H1 (cell line): ENCODE results near the gene FOXK1. TPM values are rescaled to one million over a fixed set of nuclear protein-coding genes. Genes with fewer than 3 reads are reported as not detected.

Source experiments
- CTCF ChIA-PET: fragments of 300-600 bp; sonication (Branson Sonifier 250); formaldehyde crosslinking; loops from one replicate; lab custom pipeline; 2021; ENCODE audit not compliant: partially characterized antibody; lab: Charles Lee
- POLR2A ChIA-PET: fragments of 300-600 bp; sonication (Branson Sonifier 250); formaldehyde crosslinking; loops from one replicate; lab custom pipeline; 2021; ENCODE audit warnings: inconsistent platforms; ENCODE audit not compliant: partially characterized antibody; lab: Charles Lee
- DNase-seq, 2 experiments: peaks; one replicate each; pipeline versions ENCODE4 v3.0.0 to v3.0.0-alpha.2; 2010 to 2022; ENCODE audit warnings: low spot score in 2 of 2, low read depth in 1 of 2, mixed read lengths in 1 of 2
- FAIRE-seq: peaks from 2 replicates; lab custom pipeline; 2011; peaks lifted over from hg19 to GRCh38; lab: Jason Lieb, UNC
- H2AFZ ChIP-seq: 2 replicates; pipeline ENCODE4 v1.8.1; 2012; ENCODE audit warnings: low read length, inconsistent platforms
- H2AK5ac ChIP-seq: 2 replicates; pipeline ENCODE4 v1.6.1; 2013; ENCODE audit warnings: low read depth, low read length
- H2BK120ac ChIP-seq: replicated peaks from 2 replicates; pipeline ENCODE3; 2013; ENCODE audit warnings: low read depth, low read length, inconsistent platforms
- H2BK12ac ChIP-seq: 2 replicates; pipeline ENCODE4 v1.6.1; 2013; ENCODE audit warnings: low read depth, low read length
- H2BK15ac ChIP-seq: 2 replicates; pipeline ENCODE4 v1.6.1; 2013; ENCODE audit warnings: low read length
- H2BK20ac ChIP-seq: 2 replicates; pipeline ENCODE4 v1.6.1; 2013; ENCODE audit warnings: low read length
- H2BK5ac ChIP-seq: 2 replicates; pipeline ENCODE4 v1.6.1; 2013; ENCODE audit warnings: low read depth, low read length
- H3K14ac ChIP-seq: 2 replicates; pipeline ENCODE4 v1.6.1; 2013; ENCODE audit warnings: inconsistent platforms; ENCODE audit not compliant: insufficient read length
- H3K18ac ChIP-seq: 2 replicates; pipeline ENCODE4 v1.6.1; 2013; ENCODE audit warnings: low read length; ENCODE audit errors: extremely low read depth
- H3K23ac ChIP-seq: 2 replicates; pipeline ENCODE4 v1.6.1; 2013; ENCODE audit warnings: inconsistent platforms; ENCODE audit not compliant: insufficient read length
- H3K23me2 ChIP-seq: 2 replicates; pipeline ENCODE4 v1.6.1; 2013; ENCODE audit warnings: low read depth, low read length
- H3K27ac ChIP-seq: 2 replicates; pipeline ENCODE4 v1.6.1; 2011; ENCODE audit warnings: low read depth, low read length, inconsistent platforms
- H3K27me3 ChIP-seq, 4 experiments: replicated peaks in 1 of 4; 1 replicate in 1 of 4; 2 replicates in 3 of 4; pipeline versions ENCODE4 v1.6.1 to v1.8.1; 2011 to 2013; ENCODE audit warnings: low read length in 3 of 4, mild to moderate bottlenecking in 3 of 4, inconsistent platforms in 2 of 4, mixed read lengths in 2 of 4, moderate library complexity in 1 of 4; ENCODE audit not compliant: control insufficient read depth in 3 of 4, insufficient read depth in 3 of 4; ENCODE audit errors: extremely low read depth in 1 of 4
- H3K36me3 ChIP-seq, 4 experiments: 2 replicates each; pipeline versions ENCODE4 v1.6.1 to v1.8.1; 2011 to 2013; ENCODE audit warnings: mild to moderate bottlenecking in 4 of 4, low read length in 3 of 4, moderate library complexity in 2 of 4, control low read depth in 1 of 4, inconsistent platforms in 1 of 4; ENCODE audit not compliant: insufficient read depth in 4 of 4, control insufficient read depth in 2 of 4
- H3K4ac ChIP-seq: replicated peaks from 2 replicates; pipeline ENCODE3; 2013; ENCODE audit warnings: low read length, low read depth, mixed read lengths, inconsistent platforms; ENCODE audit not compliant: insufficient read length
- H3K4me1 ChIP-seq, 4 experiments: replicated peaks in 1 of 4; 1 replicate in 1 of 4; 2 replicates in 3 of 4; pipeline versions ENCODE4 v1.6.1 to v1.8.1; 2011 to 2013; ENCODE audit warnings: low read length in 3 of 4, inconsistent platforms in 2 of 4, mixed read lengths in 1 of 4; ENCODE audit not compliant: insufficient read depth in 4 of 4, control insufficient read depth in 3 of 4
- H3K4me2 ChIP-seq, 2 experiments: 2 replicates each; pipeline versions ENCODE4 v1.6.1 to v1.8.1; 2011 to 2013; ENCODE audit warnings: low read depth in 2 of 2, low read length in 2 of 2, control low read depth in 1 of 2, inconsistent platforms in 1 of 2, mild to moderate bottlenecking in 1 of 2; ENCODE audit not compliant: insufficient read depth in 1 of 2
- H3K4me3 ChIP-seq, 4 experiments: fragments of 200-600, 300-600 bp in 1 of 4; sonication (generic), shearing (Covaris generic), sonication (Bioruptor Twin) in 1 of 4; 2 replicates each; pipeline versions ENCODE4 v1.5.1 to v1.8.1; 2011 to 2016; ENCODE audit warnings: low read length in 4 of 4, low read depth in 3 of 4, control low read depth in 2 of 4, inconsistent platforms in 2 of 4, mild to moderate bottlenecking in 2 of 4, mixed read lengths in 1 of 4, moderate library complexity in 1 of 4; ENCODE audit not compliant: insufficient read depth in 2 of 4; ENCODE audit errors: extremely low read depth in 1 of 4
- H3K56ac ChIP-seq: replicated peaks from 2 replicates; pipeline ENCODE3; 2013; ENCODE audit warnings: low read depth, mild to moderate bottlenecking, mixed read lengths, low read length, inconsistent platforms; ENCODE audit not compliant: insufficient read length
- H3K79me1 ChIP-seq: 2 replicates; pipeline ENCODE4 v1.6.1; 2013; ENCODE audit warnings: low read depth, low read length, control low read depth
- H3K79me2 ChIP-seq, 2 experiments: 2 replicates each; pipeline versions ENCODE4 v1.6.1 to v1.8.1; 2012 to 2013; ENCODE audit warnings: low read length in 2 of 2, mild to moderate bottlenecking in 2 of 2, inconsistent platforms in 1 of 2; ENCODE audit not compliant: insufficient read depth in 2 of 2, control insufficient read depth in 1 of 2
- H3K9ac ChIP-seq, 4 experiments: replicated peaks in 1 of 4; 1 replicate in 1 of 4; 2 replicates in 3 of 4; pipeline versions ENCODE4 v1.6.1 to v1.8.1; 2011 to 2013; ENCODE audit warnings: low read depth in 3 of 4, low read length in 3 of 4, control low read depth in 2 of 4, mild to moderate bottlenecking in 2 of 4, moderate library complexity in 2 of 4, inconsistent platforms in 1 of 4; ENCODE audit errors: extremely low read depth in 1 of 4
- H3K9me3 ChIP-seq, 2 experiments: 2 replicates each; pipeline versions ENCODE4 v1.6.1 to v1.8.1; 2012 to 2013; ENCODE audit warnings: mild to moderate bottlenecking in 2 of 2, moderate library complexity in 2 of 2, control low read depth in 1 of 2, inconsistent platforms in 1 of 2, low read depth in 1 of 2, low read length in 1 of 2, mixed read lengths in 1 of 2; ENCODE audit not compliant: insufficient read depth in 2 of 2
- H4K20me1 ChIP-seq, 2 experiments: replicated peaks in 1 of 2; 2 replicates each; pipeline versions ENCODE3 to v1.8.1; 2011 to 2013; ENCODE audit warnings: inconsistent platforms in 2 of 2, low read length in 2 of 2, mild to moderate bottlenecking in 1 of 2; ENCODE audit not compliant: insufficient read depth in 2 of 2, control insufficient read depth in 1 of 2
- H4K5ac ChIP-seq: 2 replicates; pipeline ENCODE4 v1.6.1; 2013; ENCODE audit warnings: low read length, low read depth, mixed read lengths, inconsistent platforms; ENCODE audit not compliant: insufficient read length
- H4K8ac ChIP-seq: 2 replicates; pipeline ENCODE4 v1.8.0; 2013; ENCODE audit warnings: mild to moderate bottlenecking, moderate library complexity, low read length, inconsistent platforms; ENCODE audit not compliant: insufficient read depth; ENCODE audit errors: extremely low read depth
- H4K91ac ChIP-seq: replicated peaks from 2 replicates; pipeline ENCODE3; 2013; ENCODE audit warnings: low read length, mixed read lengths, inconsistent platforms; ENCODE audit not compliant: insufficient read length
- POLR2A ChIP-seq, 2 experiments: IDR thresholded peaks; 1 replicate in 1 of 2; 2 replicates in 1 of 2; pipeline ENCODE4 v1.6.1; 2011; ENCODE audit warnings: low read depth in 2 of 2, low read length in 2 of 2, mild to moderate bottlenecking in 2 of 2; ENCODE audit errors: control extremely low read depth in 1 of 2
- RNF2 ChIP-seq: fragments of 200-900, 300-1000 bp; sonication (generic); IDR thresholded peaks from 2 replicates; pipeline ENCODE4 v1.7.1; 2016; ENCODE audit warnings: borderline replicate concordance, low read depth, mild to moderate bottlenecking, antibody characterized with exemption, low read length; ENCODE audit not compliant: poor library complexity, severe bottlenecking; ENCODE audit errors: missing control alignments
- WGBS, 2 experiments: shearing (Covaris generic) in 1 of 2; methylation state at CpG; one replicate each; pipeline versions ENCODE4 v1.1.6 to v1.1.7; 2013 to 2015; ENCODE audit warnings: low lambda C conversion rate in 2 of 2, mixed read lengths in 2 of 2, inconsistent platforms in 1 of 2, low coverage in 1 of 2, missing lambda C conversion rate in 1 of 2; ENCODE audit not compliant: insufficient replicate concordance in 2 of 2, insufficient coverage in 1 of 2, insufficient read length in 1 of 2; ENCODE audit errors: extremely low coverage in 1 of 2, missing lambda C conversion rate in 1 of 2; 5-methylcytosine and 5-hydroxymethylcytosine counted together
- polyA plus RNA-seq, 7 experiments: library from polyadenylated mRNA; depleted of rRNA in 3 of 7; stranded (reverse) in 5 of 7; unstranded in 2 of 7; fragments of >200 nt in 5 of 7; fragments of 200-250 nt in 2 of 7; gene quantifications; 1 replicate in 5 of 7; 2 replicates in 1 of 7; 4 replicates in 1 of 7; pipeline versions ENCODE4 v1.2.1 to v1.2.3, GENCODE V29; 2011 to 2013; ENCODE audit warnings: missing spikeins in 2 of 7, mixed read lengths in 2 of 7
- total RNA-seq: library from RNA; stranded (reverse); fragmentation: NEBNext Ultra II Directional; extraction: Animal tissue kit (Norgen Biotek cat#: 25700); gene quantifications from 2 replicates; pipeline ENCODE4 v1.2.1, GENCODE V29; 2021

The FOXK1 gene
- total and polyA plus RNA-seq, 2 of the 8 experiments (the other 6 are each of a cell fraction or from before 2014, with no cell fraction given), result 2.0 to 8.5 TPM

DNA sequence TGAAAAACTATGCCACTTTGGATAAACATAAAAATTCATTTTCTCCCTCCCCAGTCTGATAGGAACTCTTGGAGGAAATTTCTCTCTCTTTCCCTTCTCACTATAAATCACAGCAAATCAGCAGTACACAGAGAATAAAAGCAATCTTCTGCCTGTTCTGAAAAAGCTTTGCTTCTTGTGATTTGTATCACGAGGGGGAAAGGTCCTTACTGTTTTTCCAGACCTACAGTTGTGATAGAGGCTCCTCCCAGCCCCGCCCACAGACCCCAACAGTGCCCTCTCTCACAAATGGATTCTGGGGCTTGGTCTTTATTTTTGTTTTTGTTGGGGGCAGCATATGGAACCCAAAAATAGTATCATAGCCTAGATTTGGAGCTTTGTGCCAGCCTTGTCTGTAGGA, 12.2 kb downstream of the FOXK1 start:
- Histone ChIP-seq H3K18ac (no peak overlapping the region), H2BK15ac (no peak overlapping the region), H2AK5ac (no peak overlapping the region), H4K8ac (no peak overlapping the region; the same call in 1 of the 2 replicates), H3K9ac (no peak overlapping the region), H3K14ac (no peak overlapping the region), H3K9me3 (no peaks in the 10 kb centered on the region), H3K36me3 (no peaks in the 10 kb centered on the region), H3K56ac (no peak overlapping the region), H3K23me2 (no peaks in the 10 kb centered on the region), H2BK5ac (no peak overlapping the region), H4K5ac (no peak overlapping the region), H3K27me3 (no peaks in the 10 kb centered on the region), H3K23ac (no peak overlapping the region), H2BK12ac (no peak overlapping the region), H3K79me2 (peaks cover 0 to 6% of the 10 kb centered on the region in 2 experiments; a peak in 2 of 4 replicates), H2BK120ac (no peak overlapping the region), H3K4ac (no peak overlapping the region), H3K79me1 (no peaks in the 10 kb centered on the region; the same call in 1 of the 2 replicates), H2AFZ (no peak overlapping the region), H3K27ac (no peak overlapping the region), H2BK20ac (no peak overlapping the region), H3K4me1 (no peaks in the 10 kb centered on the region; a peak in 1 of 7 replicates), H4K91ac (no peak overlapping the region), H4K20me1 (peaks cover 2 to 19% of the 10 kb centered on the region in 2 experiments), H3K4me2 (no peak overlapping the region), H3K4me3 (no peak overlapping the region)
- DNase-seq, result no peak
- ChIA-PET POLR2A (no interaction called here), CTCF (interaction anchor here (1.6 kb wide), 1 partner anchor 9 kb away, joined by 4 read pairs; no protein-coding TSS in a partner anchor)
- 78% methylated on average over 2 of the region's 2 CpGs; no CpG with 5 or more reads in 1 of the 2 experiments for WGBS, 2 experiments
- TF ChIP-seq POLR2A (IDR thresholded peaks at IDR 0.05; ENCODE audit: control extremely low read depth in 1 of 2, low read depth in 2 of 2, low read length in 2 of 2), result no peak
- no peak for TF ChIP-seq RNF2
- no peak for FAIRE-seq
